GM19328 (cell line): ENCODE measurements around the gene SIX4.
"Not testable (repeated sequence)": the region's sequence is repeated elsewhere in the genome, so short reads cannot be mapped to it uniquely, and the experiment has no call there.

Experiments used
- ATAC-seq: cut with Tn5 transposase; IDR thresholded peaks from one replicate; pipeline ENCODE4 v1.9.1; 2021; ENCODE audit warnings: mild to moderate bottlenecking, moderate library complexity; ENCODE audit not compliant: unreplicated experiment

SIX4 gene

GRCh38 chr14:60723907-60724618 is at the start of gene SIX4:
Gene SIX4 (minus strand): TSS chr14:60724351. CDS start chr14:60724074, 277 bp downstream.
- ATAC-seq, result no peak

DNA sequence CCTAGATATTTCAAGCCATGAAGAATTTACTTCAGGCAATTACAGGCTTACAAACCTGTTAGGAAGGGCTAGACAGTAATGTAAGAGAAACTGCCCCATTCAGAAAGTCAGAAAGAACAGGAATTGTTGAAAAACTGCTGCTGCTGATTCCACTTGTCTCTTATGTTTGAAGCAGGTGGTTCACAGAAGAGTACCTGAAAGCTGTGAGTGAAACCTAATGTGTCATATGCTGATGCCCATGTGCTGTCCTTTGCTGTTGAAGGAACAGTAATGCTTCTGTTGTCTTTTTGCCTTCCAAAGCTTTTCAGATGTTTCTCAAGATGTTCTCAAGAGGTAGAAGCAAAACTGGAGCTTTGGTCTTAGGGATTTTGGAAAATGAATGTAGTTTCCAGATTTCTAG is 49.4 kb upstream of the SIX4 start:
- no peak for ATAC-seq

DNA sequence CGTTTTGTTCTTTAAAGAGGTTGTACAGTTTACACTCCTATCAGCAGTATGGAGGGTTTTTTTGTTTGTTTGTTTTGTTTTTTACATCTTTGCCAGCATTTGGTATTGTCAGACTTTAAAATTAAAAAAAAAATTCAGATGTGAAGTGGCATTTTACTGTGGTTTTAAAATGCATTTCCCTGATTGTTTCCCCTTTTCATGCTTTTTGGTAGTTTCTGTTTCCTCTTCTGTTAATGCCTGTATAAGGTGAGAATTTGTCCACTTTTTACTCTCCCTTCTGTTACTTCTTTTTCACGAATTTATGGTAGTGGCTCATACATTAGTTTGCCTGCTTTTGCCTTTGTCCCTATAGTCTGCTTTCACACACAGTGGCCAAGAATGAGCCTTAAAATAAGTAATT is 47.0 kb upstream of the SIX4 start:
- ATAC-seq, result no peak

GRCh38 chr14:60768602-60769001 is 44.5 kb upstream of the SIX4 start:
- ATAC-seq, result no peak

GRCh38 chr14:60760644-60761364 is 36.7 kb upstream of the SIX4 start:
- no peak for ATAC-seq

- no peak for ATAC-seq
These were observed 36.1 kb upstream of the SIX4 start for GRCh38 chr14:60760209-60760608.

- no peak for ATAC-seq
These were observed 34.7 kb upstream of the SIX4 start for GRCh38 chr14:60758885-60759284.

DNA sequence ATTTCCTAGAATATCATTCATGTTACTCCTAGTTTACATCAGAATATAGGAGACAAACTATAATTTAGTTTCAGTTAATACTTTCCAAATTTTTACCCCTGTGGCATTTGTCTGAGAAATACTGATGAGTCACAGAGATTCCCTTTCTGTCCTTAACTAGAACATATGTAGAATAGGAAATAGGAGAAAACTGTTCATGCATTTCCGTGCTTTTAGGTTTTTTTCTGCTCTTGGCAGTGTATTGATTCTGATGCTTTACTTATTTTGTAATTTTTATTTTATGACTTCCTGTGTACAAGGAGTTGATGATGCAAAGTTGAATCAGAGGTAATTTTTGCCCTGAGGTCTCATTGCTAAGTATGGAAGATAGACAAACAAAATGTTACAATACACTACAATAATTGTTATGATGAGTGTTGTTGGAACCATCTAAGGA is 33.4 kb upstream of the SIX4 start:
- ATAC-seq, result no peak

DNA sequence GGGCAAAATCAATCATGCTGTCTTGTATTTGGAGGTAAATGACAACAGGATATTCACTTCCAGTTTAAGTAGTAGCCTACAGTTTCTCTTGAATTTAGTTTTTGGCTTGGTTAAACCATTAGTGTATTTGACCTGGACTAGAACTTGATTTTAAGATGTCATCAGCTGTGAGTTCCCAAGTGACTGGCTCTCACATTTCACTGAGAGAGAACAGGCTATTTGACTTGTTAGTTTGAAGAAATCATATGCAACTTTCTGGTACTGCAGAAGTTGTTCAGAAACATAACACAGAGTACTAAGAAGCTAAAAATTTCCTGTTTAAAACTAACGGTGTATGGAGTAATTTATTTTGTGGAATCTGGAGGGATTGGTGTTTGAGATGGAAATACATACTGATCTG is 32.7 kb upstream of the SIX4 start:
- ATAC-seq, result no peak

DNA sequence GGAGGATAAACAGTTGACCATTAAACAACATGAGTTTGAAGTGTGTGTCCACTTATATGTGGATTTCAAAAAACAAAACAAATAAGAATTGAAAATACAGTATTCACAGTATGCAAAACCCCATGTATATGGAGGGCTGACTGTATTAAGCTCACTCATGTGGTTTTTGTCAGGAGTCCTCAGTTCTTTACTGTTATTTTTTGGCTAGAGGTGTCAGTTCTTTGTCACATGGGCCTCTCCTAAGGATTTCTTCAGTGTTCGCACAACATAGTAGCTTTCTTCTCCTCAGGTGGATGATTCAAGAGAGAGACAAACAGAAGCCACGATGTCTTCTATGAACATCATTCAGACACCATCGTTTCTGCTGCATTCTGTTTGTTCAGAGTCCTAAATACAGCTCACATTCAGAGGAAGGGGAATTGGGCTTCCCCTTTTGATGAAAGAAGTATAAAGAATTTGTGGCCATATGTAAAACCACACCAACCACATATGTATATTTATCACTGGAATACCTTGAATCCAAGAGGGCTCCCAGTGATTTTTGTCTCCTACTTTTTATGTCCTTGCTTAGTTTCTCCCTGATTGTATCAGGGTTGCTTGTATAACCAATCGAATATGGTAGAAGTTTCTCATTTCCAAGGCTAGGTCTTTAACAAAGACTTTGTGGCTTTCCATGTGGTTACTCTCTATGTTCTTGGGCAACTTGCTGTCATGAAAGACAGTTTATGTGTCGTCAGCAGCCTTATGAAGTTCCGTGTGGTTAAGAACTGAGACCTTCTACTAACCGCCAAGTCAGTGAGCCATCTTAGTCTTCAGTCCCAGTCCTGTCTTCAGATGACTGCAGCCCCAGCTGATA is 29.3 kb upstream of the SIX4 start:
- peak; percentile 93 for ATAC-seq

- no peak for ATAC-seq
These were observed 20.4 kb upstream of the SIX4 start for GRCh38 chr14:60744566-60744965.

DNA sequence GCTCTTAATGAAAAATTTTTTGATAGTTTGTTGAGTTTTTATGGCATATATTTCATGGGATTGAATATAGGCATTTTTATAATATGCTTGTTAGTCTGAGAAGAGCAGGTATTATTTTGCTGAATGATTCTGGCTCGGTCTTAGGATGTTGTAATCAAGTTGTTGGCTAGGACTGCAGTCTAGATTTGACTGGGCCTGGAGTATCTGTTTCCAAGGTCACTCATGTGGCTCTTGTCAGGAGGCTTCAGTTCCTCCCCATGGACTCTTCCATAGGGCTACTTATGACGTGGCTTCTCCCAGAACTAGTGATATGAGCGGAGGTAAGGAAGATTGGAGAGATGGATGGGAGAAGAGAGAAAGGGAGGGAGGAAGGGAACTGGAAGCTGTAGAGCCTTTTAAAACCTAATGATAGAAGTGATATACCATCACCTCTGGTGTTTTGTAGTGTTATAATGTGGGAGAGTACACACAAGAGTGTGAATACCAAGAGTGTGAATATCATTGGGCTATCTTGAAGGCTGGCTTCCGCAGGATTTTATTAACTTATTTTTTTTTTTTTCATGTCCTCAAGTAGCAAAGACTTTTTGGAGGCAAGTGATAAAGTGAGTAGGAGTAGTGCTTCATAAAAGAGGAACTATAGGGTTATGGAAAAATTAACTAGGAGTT is 14.8 kb upstream of the SIX4 start:
- ATAC-seq, result no peak

DNA sequence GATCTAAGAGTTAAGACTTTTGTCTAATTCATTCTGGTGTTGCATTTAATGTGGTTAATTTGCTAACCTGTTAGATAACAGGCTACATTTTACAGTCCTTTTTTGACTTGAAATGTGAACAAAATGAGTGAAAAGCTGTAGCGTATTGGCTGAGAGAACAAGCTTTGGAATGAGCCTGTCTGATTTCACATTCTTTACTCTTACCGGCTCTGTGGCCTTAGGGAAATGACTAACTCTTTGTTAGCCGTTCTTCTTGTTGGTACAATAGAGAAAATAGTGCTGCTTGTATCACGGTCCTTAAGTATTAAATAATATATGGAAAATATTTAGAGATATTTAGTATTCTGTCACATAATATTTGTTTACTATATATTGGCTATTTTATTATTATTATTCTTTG is 12.3 kb upstream of the SIX4 start:
- no peak for ATAC-seq

DNA sequence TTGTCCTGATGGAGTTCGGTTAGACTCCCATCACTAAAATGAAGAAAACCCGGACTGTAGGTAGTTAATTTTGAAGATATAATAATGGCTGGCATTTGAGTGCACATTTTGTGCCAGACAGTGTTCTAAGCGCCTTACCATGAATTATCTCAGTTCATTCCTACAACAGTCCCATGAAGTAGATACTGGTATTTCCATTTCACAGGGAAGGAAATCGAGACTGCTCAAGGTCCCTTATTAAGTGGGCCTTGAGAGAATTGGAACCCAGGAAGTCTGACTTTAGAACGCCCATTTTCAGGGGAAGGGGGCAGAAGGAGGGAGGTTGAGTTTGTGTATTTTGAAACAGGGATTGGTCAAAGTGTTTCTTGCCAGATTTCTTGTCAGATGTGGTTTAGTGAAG is 11.3 kb upstream of the SIX4 start:
- ATAC-seq, result no peak

GRCh38 chr14:60734465-60735242 is 10.5 kb upstream of the SIX4 start, which contains the start of gene MNAT1:
Gene MNAT1 (plus strand): TSS chr14:60734761. CDS start chr14:60734863, 102 bp downstream.
- peak; percentile 89 for ATAC-seq

DNA sequence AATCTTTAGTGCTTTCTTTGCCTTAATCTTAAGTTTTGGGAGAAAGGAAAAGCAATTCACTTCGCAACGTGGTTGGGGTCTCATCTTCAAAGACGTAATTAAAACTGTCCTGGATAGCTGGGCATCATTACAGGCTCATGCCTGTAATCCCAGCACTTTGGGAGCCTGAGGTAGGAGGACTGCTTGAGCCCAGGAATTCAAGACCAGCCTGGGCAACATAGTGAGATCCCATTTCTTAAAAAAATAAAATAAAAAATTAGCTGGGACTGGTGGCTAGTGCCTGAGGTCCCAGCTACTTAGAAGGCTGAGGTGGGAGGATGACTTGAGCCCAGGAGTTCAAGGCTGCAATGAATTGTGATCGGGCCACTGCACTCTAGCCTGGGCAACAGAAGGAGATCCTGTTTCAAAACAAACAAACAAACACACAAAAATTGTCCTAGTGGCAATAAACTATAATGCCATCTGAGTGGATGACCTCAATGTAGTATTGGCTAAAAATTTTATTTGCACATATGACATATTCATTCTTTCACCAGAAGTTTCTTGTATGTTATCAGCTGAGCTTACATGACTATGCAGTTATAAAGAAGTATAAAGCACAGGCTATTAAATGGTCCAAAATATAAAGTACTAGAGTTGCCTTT is 8.8 kb upstream of the SIX4 start:
- ATAC-seq, result no peak

DNA sequence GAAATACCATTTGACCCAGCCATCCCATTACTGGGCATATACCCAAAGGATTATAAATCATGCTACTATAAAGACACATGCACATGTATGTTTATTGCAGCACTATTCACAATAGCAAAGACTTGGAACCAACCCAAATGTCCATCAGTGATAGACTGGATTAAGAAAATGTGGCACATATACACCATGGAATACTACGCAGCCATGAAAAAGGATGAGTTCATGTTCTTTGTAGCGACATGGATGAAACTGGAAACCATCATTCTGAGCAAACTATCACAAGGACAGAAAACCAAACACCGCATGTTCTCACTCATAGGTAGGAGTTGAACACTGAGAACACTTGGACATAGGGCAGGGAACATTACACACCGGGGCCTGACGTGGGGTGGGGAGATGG is 7.1 kb upstream of the SIX4 start:
- not testable (repeated sequence) for ATAC-seq

DNA sequence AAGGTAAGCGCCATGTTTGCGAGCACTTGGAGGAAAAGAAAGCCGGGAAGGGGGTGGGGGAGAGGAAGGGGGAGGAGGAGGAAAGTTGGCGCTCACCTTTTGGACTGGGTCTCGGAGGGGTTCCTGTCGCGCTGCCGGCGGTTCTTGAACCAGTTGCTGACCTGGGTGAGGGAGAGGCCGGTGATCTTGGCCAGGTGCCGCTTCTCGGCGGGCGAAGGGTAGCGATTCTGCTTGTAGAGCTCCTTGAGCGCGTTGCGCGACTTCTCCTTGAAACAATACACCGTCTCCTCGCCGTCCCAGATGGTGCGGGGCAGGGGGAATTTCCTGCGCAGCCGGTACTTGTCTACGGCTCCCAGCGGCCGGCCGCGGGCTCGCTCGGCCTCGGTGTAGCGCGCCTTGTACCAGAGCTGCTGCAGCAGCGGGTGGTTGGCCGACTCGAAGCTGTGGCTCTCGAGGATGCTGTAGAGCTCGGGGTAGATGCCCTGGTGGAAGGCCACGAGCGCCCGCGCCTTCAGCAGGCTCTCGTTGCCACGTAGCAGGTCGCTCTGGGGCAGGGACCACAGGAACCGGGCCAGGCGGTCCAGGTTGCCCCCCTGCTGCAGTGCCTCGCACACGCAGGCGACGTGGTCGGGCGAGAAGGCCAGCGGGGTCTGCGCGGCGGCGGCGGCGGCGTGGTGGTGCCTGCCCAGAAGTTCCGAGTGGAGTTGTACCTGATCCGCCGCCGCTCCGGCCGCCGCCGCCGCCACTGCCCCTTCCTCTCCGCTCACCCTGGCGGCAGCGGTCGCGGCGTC is 840 bp downstream of the SIX4 start:
- no peak for ATAC-seq
